ENCODE measurements around the gene SMOC1.
A peak's percentile ranks its signal among the peaks of the same experiment; 100 is the strongest.

SMOC1 gene

DNA sequence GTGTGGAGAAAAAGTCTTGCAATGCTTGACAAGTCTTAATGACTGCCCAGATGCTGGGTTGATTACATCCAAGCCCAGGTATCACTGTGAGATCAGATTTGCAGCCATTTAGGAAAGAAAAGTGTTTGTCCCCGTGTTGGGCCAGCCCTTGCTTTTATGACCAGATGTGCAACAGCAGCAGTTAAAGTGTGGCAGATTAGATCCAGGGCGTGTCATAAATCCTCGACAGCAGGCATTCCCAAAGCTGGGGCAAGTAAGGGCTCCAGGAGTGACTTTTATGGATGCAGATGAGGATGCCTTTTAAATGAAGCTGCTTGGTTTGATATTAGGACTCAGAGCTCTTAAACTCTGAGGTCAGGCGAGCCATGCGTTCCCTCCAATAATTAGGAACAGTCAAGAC, 1.7 kb downstream of the SMOC1 start:
- no peak overlapping the region for H3K4me3 ChIP-seq (replicated peaks; ENCODE audit: low read depth, low read length)
- DNase-seq (ENCODE audit: low read depth), result no peak
- TF ChIP-seq, protein P1, sequence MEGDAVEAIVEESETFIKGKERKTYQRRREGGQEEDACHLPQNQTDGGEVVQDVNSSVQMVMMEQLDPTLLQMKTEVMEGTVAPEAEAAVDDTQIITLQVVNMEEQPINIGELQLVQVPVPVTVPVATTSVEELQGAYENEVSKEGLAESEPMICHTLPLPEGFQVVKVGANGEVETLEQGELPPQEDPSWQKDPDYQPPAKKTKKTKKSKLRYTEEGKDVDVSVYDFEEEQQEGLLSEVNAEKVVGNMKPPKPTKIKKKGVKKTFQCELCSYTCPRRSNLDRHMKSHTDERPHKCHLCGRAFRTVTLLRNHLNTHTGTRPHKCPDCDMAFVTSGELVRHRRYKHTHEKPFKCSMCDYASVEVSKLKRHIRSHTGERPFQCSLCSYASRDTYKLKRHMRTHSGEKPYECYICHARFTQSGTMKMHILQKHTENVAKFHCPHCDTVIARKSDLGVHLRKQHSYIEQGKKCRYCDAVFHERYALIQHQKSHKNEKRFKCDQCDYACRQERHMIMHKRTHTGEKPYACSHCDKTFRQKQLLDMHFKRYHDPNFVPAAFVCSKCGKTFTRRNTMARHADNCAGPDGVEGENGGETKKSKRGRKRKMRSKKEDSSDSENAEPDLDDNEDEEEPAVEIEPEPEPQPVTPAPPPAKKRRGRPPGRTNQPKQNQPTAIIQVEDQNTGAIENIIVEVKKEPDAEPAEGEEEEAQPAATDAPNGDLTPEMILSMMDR (IDR thresholded peaks at IDR 0.05; ENCODE audit: low read length, missing control alignments), result no peak

GRCh38 chr14:69882116-69882864, 3.1 kb downstream of the SMOC1 start:
- H3K4me3 ChIP-seq (replicated peaks; ENCODE audit: low read depth, low read length), result no peak overlapping the region
- TF ChIP-seq, protein P1 (IDR thresholded peaks at IDR 0.05; ENCODE audit: low read length, missing control alignments), result no peak
- DNase-seq (ENCODE audit: low read depth), result no peak

DNA sequence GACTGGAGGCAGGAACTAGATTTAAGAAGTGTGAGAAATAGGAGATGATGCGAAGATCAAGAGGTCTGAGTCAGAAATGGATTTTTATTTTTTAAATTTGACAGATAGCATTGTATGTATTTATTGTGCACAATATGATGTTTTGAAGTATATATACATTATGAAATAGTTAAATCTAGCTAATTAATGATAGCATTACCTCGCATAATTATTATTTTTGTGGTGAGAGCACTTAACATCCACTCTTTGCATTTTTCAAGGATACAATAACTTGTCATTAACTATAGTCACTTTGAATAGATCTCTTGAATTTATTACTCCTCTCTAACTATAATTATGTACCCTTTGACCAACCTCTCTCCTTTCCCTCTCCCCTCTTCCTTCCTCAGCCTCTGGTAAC, 3.7 kb downstream of the SMOC1 start:
- no peak overlapping the region for H3K4me3 ChIP-seq (replicated peaks; ENCODE audit: low read depth, low read length)

DNA sequence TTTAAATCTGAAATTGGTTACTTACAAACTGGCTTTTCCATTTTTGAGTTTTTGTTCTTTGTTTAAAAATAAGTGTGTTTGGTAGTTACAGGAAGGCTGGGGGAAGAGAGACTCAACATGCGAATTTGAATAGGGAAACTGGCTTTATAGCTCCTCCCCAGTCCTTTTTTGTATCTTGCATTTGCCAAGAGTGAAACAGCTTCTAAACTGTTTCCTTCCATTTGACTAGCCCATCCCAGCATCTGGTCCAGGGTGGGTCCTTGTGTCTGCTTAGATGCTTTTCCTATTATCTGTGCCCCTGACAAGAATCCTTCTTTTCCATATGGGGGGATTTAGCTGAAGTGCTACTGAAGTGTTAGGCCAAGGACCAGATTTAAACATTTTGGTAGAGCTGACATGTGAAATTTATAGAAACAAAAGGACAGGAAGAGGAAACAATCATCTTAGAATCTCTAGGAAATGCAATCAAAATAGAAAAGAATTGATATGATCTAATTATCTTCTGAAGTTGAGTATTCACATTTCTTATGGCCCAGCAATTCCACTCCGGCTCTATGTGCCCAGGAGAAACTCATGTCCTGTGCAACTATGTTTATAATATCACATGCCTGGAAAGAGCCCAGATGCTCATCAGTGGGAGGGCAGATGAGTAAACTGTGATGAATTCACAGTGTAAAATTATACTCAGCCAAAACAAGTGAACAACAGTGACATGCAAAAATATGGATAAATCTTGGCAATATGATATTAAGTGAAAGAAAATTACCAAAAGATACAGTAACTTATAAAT, 7.4 kb downstream of the SMOC1 start:
- DNase-seq (ENCODE audit: low read depth), result peak; percentile 47
- TF ChIP-seq, protein P1 (IDR thresholded peaks at IDR 0.05; ENCODE audit: low read length, missing control alignments), result no peak
- no peak overlapping the region for H3K4me3 ChIP-seq (replicated peaks; ENCODE audit: low read depth, low read length)

More for the DNA sequence above, 3.7 kb downstream of the SMOC1 start:
- no peak for DNase-seq (ENCODE audit: low read depth)
- TF ChIP-seq, protein P1 (IDR thresholded peaks at IDR 0.05; ENCODE audit: low read length, missing control alignments), result no peak

GRCh38 chr14:69887740-69888657, 8.8 kb downstream of the SMOC1 start:
- TF ChIP-seq, protein P1 (IDR thresholded peaks at IDR 0.05; ENCODE audit: low read length, missing control alignments), result no peak
- DNase-seq (ENCODE audit: low read depth), result peak; percentile 6

DNA sequence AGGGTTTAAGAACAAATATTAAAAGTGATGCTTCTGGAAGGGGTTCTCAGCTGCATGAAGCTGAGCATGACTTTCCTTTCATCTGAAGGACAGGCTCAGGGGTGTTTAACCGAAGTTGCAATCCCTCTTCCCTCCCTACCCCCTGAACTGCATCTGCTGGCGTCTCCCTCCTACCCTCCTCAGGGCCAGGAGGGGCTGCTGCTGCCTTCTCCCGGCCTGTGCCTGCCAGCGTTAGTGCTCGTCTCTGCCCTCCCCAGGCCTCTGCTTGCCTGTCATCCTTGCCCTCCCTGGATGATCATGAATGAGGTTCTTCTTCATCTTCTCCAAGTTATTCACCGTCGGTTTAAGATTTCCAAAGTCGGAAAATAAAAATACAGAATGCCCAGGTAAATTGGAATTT, 12.2 kb downstream of the SMOC1 start:
- no peak overlapping the region for H3K4me3 ChIP-seq (replicated peaks; ENCODE audit: low read depth, low read length)
- no peak for DNase-seq (ENCODE audit: low read depth)
- TF ChIP-seq, protein P1 (IDR thresholded peaks at IDR 0.05; ENCODE audit: low read length, missing control alignments), result no peak

More at GRCh38 chr14:69887740-69888657, 8.8 kb downstream of the SMOC1 start:
- H3K4me3 ChIP-seq (replicated peaks; ENCODE audit: low read depth, low read length), result no peak overlapping the region

All from fibroblast of pulmonary artery (primary cell).